Prostate gland (tissue), 1 donor: ENCODE data around the gene METTL13.

Experiments used
- POLR2A ChIP-seq: fragments of 450-650 bp; IDR thresholded peaks from one replicate; pipeline ENCODE4 v1.6.1; 2016; ENCODE audit warnings: antibody characterized with exemption, mild to moderate bottlenecking
- POLR2AphosphoS5 ChIP-seq: sonication (generic); formaldehyde crosslinking; IDR thresholded peaks from one replicate; pipeline ENCODE4 v1.6.1; 2017; ENCODE audit warnings: antibody characterized with exemption

GRCh38 chr1:171841050-171841910, 59.8 kb downstream of the METTL13 start, which contains the start of gene DNM3:
- TF ChIP-seq POLR2A, result peak; percentile 64
- peak; percentile 20 for TF ChIP-seq POLR2AphosphoS5
